OCI-M1 (cell line): ENCODE results near the gene CLEC9A.

Experiments used
- DNase-seq: peaks from one replicate; lab custom pipeline; 2025; lab: John Stamatoyannopoulos, UW

The CLEC9A gene

GRCh38 chr12:10110256-10110844 lies 79.9 kb downstream of the CLEC9A start:
- no peak for DNase-seq

DNA sequence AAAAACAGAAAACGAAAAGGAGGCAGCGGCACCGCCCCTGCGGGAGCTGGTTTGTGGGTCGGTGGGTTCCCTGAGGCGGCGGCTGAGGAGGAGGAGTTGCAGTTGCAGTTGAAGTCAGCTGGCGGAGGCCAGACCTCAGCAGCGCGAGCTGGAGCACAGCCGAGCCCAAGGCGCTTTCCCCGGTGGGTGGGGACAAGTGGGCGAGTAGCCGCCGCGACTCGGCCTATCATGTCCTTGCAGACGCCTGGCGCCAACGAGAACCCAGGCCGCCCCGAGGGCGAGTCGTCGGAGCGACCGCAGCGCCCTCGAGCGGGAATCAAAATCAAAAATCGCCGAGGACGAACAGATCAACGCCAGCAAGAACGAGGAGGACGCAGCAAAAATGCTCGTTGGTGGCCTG lies 81.0 kb downstream of the CLEC9A start:
- no peak for DNase-seq

DNA sequence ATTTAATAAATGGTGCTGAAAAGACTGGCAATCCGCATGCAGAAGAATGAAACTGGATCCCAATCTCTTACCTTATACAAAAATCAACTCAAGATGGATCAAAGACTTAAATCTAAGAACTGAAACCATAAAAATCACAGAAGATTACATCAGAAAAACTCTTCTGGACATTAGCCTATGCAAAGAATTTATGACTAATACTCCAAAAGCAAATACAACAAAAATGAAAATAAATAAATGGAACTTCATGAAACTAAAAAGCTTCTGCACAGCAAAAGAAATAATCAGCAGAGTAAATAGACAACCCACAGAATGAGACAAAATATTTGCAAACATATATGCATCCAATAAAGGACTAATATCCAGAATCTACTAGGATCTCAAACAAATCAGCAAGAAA lies 82.6 kb downstream of the CLEC9A start:
- DNase-seq, result no peak

DNA sequence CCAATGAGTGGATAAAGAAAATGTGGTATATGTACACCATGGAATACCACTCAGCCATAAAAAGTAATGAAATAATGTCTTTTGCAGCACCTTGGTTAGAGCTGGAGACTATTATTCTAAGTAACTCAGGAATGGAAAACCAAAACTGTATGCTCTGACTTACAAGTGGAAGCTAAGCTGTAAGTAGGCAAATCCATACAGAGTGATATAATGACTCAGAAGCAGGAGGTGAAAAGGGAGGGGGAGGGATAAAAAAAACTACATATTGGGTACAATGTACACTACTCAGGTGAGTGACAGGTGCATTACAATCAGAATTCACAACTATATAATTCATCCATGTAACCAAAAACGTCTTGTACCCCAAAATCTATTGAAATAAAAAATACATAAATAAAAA lies 83.4 kb downstream of the CLEC9A start:
- DNase-seq, result no peak

DNA sequence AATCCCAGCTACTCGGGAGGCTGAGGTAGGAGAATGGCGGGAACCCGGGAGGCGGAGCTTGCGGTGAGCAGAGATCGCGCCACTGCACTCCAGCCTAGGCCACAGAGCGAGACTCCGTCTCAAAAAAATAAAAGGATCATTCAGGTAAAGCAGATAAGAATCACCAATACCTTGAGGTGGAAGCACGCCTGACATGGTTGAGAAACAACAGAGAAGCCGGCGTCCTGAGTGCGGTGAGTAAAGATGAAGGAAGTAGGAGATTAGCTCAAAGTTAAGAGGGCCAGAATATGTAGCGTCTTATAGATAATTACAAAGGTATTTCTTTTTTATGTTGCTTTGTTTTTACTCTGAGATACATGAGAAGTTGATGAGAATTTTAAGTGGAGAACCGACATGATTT lies 84.8 kb downstream of the CLEC9A start:
- DNase-seq, result no peak
